Smooth muscle cell (in vitro differentiated cells): ENCODE data around the gene SF3B3. TPM values are rescaled to one million over a fixed set of nuclear protein-coding genes. Genes with fewer than 3 reads are reported as not detected.
"Not testable (repeated sequence)": the region's sequence is repeated elsewhere in the genome, so short reads cannot be mapped to it uniquely, and the experiment has no call there.

ENCODE experiments used
- DNase-seq: peaks from one replicate; lab custom pipeline; 2025; ENCODE audit not compliant: unreplicated experiment; lab: John Stamatoyannopoulos, UW
- H2AFZ ChIP-seq: fragments of 200-600 bp; sonication (generic); 2 replicates; pipeline ENCODE4 v1.6.0; 2016; ENCODE audit warnings: antibody characterized with exemption, low read depth, mild to moderate bottlenecking
- H3F3A ChIP-seq: fragments of 200-600 bp; sonication (generic); 2 replicates; pipeline ENCODE4 v1.6.0; 2017; ENCODE audit warnings: antibody characterized with exemption, low read depth
- H3K27ac ChIP-seq: fragments of 200-600 bp; sonication (generic); 2 replicates; pipeline ENCODE4 v1.5.1; 2016; ENCODE audit warnings: low read depth, mild to moderate bottlenecking
- H3K27me3 ChIP-seq: fragments of 200-600 bp; sonication (generic); 2 replicates; pipeline ENCODE4 v1.6.1; 2016; ENCODE audit warnings: low read depth, mild to moderate bottlenecking
- H3K36me3 ChIP-seq: fragments of 200-600 bp; sonication (generic); 2 replicates; pipeline ENCODE4 v1.5.1; 2016; ENCODE audit warnings: low read depth
- H3K4me1 ChIP-seq: fragments of 200-600 bp; sonication (generic); 2 replicates; pipeline ENCODE4 v1.5.1; 2016; ENCODE audit warnings: low read depth
- H3K4me2 ChIP-seq: fragments of 200-600 bp; sonication (generic); 2 replicates; pipeline ENCODE4 v1.6.0; 2016; ENCODE audit warnings: mild to moderate bottlenecking
- H3K4me3 ChIP-seq: fragments of 200-600 bp; sonication (generic); 2 replicates; pipeline ENCODE4 v1.5.1; 2016; ENCODE audit warnings: mild to moderate bottlenecking
- H3K79me2 ChIP-seq: fragments of 200-600 bp; sonication (generic); 2 replicates; pipeline ENCODE4 v1.6.0; 2016; ENCODE audit warnings: low read depth, mild to moderate bottlenecking
- H3K9ac ChIP-seq: fragments of 200-600 bp; sonication (generic); 2 replicates; pipeline ENCODE4 v1.6.0; 2016; ENCODE audit warnings: low read depth
- H3K9me3 ChIP-seq: fragments of 200-600 bp; sonication (generic); replicated peaks from 2 replicates; pipeline ENCODE4 v1.5.1; 2016; ENCODE audit warnings: low read depth
- H4K20me1 ChIP-seq: fragments of 200-600 bp; sonication (generic); 2 replicates; pipeline ENCODE4 v1.6.0; 2016; ENCODE audit warnings: low read depth
- CTCF ChIP-seq: fragments of 200-600 bp; sonication (generic); IDR thresholded peaks from 2 replicates; pipeline ENCODE4 v1.5.1; 2017; ENCODE audit warnings: borderline replicate concordance, mild to moderate bottlenecking, antibody characterized with exemption; ENCODE audit not compliant: insufficient read depth, poor library complexity, severe bottlenecking
- WGBS: methylation state at CpG from one replicate; pipeline ENCODE4 v1.1.7; 2016; ENCODE audit warnings: low lambda C conversion rate; 5-methylcytosine and 5-hydroxymethylcytosine counted together
- polyA plus RNA-seq: library from polyadenylated mRNA; unstranded; fragments of >200 nt; fragmentation: Nextera tagmentation; extraction: Ambion mirVana; gene quantifications from 2 replicates; pipeline ENCODE4 v1.2.1, GENCODE V29; 2016
- total RNA-seq: library from RNA; depleted of rRNA; stranded (reverse); fragments of >200 nt; gene quantifications from 2 replicates; pipeline ENCODE4 v1.2.3, GENCODE V29; 2014

SF3B3 gene
- total and polyA plus RNA-seq, 2 experiments from 2014 or later: 126 to 129 TPM

DNA sequence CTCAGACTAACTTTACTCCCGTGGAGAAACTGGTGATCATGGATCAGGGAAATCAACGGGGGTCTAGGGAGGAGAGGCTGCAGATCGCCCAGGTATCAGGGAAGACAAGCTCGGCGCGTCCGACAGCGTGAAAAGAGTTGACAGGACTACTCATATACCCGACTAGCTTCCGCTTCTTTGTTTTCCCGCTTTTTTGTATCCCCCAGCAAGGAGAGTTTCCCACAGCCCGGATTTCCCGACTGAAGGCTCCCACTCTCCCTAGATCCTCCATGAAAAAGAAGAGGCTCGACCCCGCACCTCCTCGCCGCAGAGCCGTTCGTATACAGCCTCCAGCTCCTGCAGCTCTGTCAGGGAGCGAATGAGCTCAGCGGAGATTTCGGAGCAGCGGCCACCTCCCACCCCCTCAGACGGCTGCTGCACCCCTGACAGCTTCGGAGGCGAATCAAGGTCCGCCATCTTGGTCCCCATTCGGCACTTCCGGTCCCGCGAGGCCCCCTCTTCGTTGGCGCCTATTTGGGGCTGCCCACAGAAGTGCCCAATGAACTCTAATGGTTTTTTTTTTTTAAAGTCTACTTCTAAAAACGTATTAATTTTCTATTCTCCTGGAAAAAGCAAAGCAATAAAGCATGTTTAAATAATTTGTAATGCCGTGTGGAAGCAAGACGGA, 407 bp upstream of the SF3B3 start, which contains the start of gene COG4:
Gene COG4 (minus strand): TSS at position 479 of the 667 bp plus-strand sequence. CDS start 11 bp downstream, at position 468.
- Histone ChIP-seq H3K27me3 (no peaks in the 10 kb centered on the region), H3K9ac (peak within 1 kb of the TSS; percentile 92), H3K4me2 (peak within 1 kb of the TSS; percentile 92), H2AFZ (peak within 1 kb of the TSS; percentile 99), H3K4me1 (peaks cover 33% of the 10 kb centered on the region), H3K9me3 (no peaks in the 10 kb centered on the region), H3K27ac (peak within 1 kb of the TSS; percentile 91), H3K4me3 (peak within 1 kb of the TSS; percentile 98), H3K79me2 (peaks cover 63% of the 10 kb centered on the region), H3K36me3 (no peaks in the 10 kb centered on the region), H3F3A (no peaks in the 10 kb centered on the region), H4K20me1 (peaks cover 36% of the 10 kb centered on the region)
- WGBS: 1% methylated on average over 36 of the region's 36 CpGs
- no peak for TF ChIP-seq CTCF
- DNase-seq: peak; percentile 42

- H3K36me3 ChIP-seq, H3F3A ChIP-seq, H3K9me3 ChIP-seq, DNase-seq, H3K27me3 ChIP-seq: not testable (repeated sequence)
- H2AFZ ChIP-seq: peak overlapping the region; percentile 99
- WGBS: 1% methylated on average over 24 of the region's 24 CpGs
- peaks cover 33% of the 10 kb centered on the region for H3K4me1 ChIP-seq
- H3K79me2 ChIP-seq: peaks cover 73% of the 10 kb centered on the region
- H3K9ac ChIP-seq: peak overlapping the region; percentile 92
- peak overlapping the region; percentile 98 for H3K4me3 ChIP-seq
- H4K20me1 ChIP-seq: peaks cover 48% of the 10 kb centered on the region
- peak overlapping the region; percentile 91 for H3K27ac ChIP-seq
- H3K4me2 ChIP-seq: peak overlapping the region; percentile 92
Observed at GRCh38 chr16:70524399-70524825, 796 bp downstream of the SF3B3 start.

DNA sequence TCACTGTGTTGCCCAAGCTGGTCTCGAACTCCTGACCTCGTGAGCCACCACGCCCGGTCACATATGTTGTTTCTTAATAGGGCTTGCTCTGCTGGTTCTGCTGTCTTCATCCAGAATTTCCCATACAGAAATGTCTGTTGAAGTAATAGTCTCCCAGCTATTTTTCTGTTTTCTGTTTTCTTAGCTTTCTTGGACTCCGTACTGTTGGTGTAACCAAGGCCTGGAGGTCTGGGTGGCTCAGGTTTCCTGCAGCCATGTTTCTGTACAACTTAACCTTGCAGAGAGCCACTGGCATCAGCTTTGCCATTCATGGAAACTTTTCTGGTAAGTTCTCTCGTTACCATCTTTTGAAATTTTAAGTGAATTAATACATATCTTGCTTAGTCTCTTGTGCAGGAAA, 2.8 kb downstream of the SF3B3 start:
- no peak for TF ChIP-seq CTCF
- no peak for DNase-seq
- Histone ChIP-seq H3K9me3 (no peaks in the 10 kb centered on the region), H3K4me3 (no peak overlapping the region), H3K4me1 (peaks cover 33% of the 10 kb centered on the region), H3F3A (no peaks in the 10 kb centered on the region), H3K9ac (no peak overlapping the region), H3K4me2 (peak overlapping the region; percentile 92), H3K36me3 (peaks cover 10% of the 10 kb centered on the region), H2AFZ (no peak overlapping the region), H4K20me1 (peaks cover 65% of the 10 kb centered on the region), H3K79me2 (peaks cover 93% of the 10 kb centered on the region), H3K27me3 (no peaks in the 10 kb centered on the region), H3K27ac (peak overlapping the region; percentile 10)
- 77% methylated on average over 6 of the region's 6 CpGs for WGBS

GRCh38 chr16:70527315-70527996, 3.8 kb downstream of the SF3B3 start:
- H3K4me3 ChIP-seq: no peak overlapping the region
- WGBS: 94% methylated on average over 8 of the region's 8 CpGs

More at GRCh38 chr16:70527315-70527996, 3.8 kb downstream of the SF3B3 start:
- Histone ChIP-seq H3K9me3 (no peaks in the 10 kb centered on the region), H3K27ac (no peak overlapping the region), H3K79me2 (peaks cover 94% of the 10 kb centered on the region), H4K20me1 (peaks cover 73% of the 10 kb centered on the region), H2AFZ (no peak overlapping the region), H3K36me3 (peaks cover 17% of the 10 kb centered on the region), H3K4me2 (no peak overlapping the region), H3K4me1 (peaks cover 28% of the 10 kb centered on the region), H3K27me3 (no peaks in the 10 kb centered on the region), H3K9ac (no peak overlapping the region), H3F3A (no peaks in the 10 kb centered on the region)
- no peak for DNase-seq
- TF ChIP-seq CTCF: no peak
